ENCODE measurements around the gene FBLN1.

The FBLN1 gene

GRCh38 chr22:45644714-45645113 lies 142.0 kb downstream of the FBLN1 start:
- no peak for DNase-seq

GRCh38 chr22:45645150-45645525 lies 142.5 kb downstream of the FBLN1 start:
- DNase-seq, result no peak

GRCh38 chr22:45645526-45646414 lies 143.1 kb downstream of the FBLN1 start:
- DNase-seq, result no peak

GRCh38 chr22:45647532-45648225 lies 145.0 kb downstream of the FBLN1 start:
- no peak for DNase-seq

DNA sequence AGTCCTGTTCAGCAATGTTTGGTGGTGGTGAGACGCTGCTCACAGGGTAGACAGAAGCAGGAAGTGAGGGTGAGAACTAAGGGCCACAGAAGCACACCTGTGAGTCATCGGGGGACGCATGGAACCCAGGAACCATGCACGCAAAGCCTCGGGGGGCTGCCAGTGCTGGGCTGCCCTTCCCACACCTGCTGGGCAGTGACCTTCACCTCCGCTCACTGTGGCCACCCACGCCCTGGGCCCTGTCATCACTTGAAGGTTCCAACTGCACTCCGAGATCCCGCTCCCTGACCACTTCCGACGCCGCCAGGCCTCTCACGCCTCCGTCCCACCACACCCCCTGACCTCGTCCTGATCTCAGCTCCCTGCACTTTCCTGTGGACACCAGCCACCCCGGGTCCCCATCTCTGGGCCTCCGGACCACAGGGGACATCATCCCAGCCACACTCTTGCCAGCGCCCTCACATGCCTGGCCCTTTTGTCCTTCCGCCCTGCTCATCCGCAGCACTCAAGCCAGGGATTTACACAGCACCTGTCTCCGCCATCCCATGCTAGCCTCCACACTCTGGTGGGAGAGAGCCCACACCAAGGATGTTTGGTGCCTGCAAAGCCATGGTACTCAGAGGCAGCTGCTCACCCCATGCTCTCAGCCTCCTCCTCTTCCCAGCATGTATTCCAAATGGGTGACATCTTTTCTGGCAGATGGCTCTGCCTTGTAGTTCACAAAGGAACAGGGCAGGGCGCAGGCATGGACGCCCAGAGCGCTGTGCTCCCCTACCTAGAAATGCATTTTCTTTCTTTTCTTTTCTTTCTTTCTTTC lies 145.8 kb downstream of the FBLN1 start:
- no peak for DNase-seq

GRCh38 chr22:45649809-45650208 lies 147.1 kb downstream of the FBLN1 start:
- no peak for DNase-seq

DNA sequence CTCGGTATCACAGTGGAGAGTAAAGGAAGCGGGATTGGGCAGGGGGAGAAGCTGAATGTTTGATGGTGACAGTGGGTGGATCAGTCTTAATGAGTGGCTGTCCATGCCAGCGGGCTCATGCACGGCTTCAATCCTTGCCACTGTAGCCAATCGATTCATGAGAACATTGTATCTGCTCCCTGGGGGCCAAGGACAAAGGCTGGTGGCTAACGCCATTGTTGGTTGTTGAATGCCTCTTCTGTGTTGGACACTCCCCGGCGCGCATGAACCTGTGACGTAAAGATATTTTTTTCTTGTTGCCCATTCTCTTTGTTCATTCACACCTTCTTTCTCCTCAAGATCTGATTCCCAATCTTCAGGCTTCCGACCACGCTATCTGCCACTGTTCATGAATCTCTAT lies 148.0 kb downstream of the FBLN1 start:
- no peak for DNase-seq

Measured in NCI-H1694 (cell line).